ENCODE measurements around the gene MYH10. TPM values are rescaled to one million over a fixed set of nuclear protein-coding genes. Genes with fewer than 3 reads are reported as not detected.
A peak's percentile ranks its signal among the peaks of the same experiment; 100 is the strongest.

Gene MYH10
- total RNA-seq, 1 donor from 2014 or later: 29.1 TPM

DNA sequence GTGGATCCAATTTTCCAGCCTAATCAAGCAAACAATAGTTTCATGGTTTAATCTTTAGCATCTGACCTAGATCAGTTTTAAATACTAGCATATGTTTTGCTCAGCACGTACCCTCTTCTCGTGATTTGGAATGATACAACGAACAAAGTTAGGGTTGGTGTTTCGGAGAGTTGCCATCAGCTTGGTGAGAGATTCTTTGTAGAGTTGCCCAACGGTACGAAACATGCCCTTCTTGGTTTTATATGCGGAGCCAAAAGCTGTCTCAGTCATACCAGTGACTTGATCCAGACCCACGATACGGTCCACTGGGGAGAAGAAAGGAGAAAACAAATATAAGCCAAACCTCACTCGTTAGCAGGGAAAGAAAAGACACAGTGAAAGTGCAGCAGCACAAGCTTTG, 109.5 kb downstream of the MYH10 start:
- DNase-seq (ENCODE audit: missing footprints) (no peak), ATAC-seq (no peak)
- intact Hi-C loops (cut with DNase I): no loop called here

DNA sequence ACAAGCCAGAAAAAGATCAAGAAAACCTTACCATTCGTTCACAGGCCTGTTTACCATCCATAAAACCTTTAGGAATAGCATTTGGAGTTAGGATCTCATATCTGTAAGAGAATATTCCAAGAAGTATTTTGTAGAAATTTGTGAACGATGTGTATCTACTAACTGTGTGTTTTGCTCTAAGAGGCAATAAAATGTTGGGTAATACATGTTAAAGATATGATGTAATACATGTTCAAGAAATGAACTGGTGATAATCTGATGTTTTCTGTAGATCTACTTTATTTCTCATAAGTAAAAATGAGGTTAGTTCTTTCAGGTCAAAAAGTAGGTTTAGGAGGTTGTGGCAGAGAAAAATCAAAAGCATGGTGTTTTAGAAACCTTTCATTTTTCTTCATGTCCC, 111.7 kb downstream of the MYH10 start:
- no peak for ATAC-seq
- no peak for DNase-seq (ENCODE audit: missing footprints)
- intact Hi-C loops (cut with DNase I): no loop called here

DNA sequence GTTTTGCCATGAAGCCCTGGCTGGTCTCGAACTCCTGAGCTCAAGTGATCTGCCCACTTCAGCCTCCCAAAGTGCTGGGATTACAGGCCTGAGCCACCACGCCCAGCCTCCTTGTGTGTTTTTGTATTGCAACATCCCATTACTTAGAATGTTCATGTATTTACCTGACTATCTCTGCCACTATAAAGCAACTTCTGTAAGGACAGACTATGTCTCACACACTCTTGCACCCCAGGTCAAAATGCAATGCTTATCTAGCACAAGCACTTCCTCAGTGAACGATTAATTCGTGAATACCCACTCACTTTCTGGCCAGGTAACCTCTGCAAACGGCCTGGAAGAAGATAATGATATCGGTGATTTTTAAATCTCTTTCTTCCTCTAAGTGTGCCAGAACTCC, 112.2 kb downstream of the MYH10 start:
- DNase-seq (ENCODE audit: missing footprints) (no peak), ATAC-seq (no peak)
- intact Hi-C loops (cut with DNase I): no loop called here

DNA sequence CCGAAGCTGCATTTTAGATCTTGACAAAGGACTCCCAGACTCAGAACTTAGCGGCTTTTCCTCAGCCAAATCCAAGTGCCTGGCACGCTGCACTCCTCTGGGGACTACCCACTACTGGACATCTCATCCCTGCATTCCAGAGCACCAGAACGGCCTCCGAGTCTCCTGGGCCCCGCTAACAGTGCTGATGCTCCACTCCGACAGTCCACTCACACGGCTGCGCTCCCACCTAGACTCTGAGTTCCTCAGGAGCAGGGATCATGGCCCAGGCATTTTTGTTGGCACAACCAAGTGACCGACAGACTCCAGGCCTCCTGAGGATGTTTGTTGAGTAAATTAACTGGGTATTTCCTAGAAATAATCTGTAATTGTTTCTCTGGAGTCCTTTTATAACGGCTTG, 115.7 kb downstream of the MYH10 start:
- ATAC-seq (no peak), DNase-seq (ENCODE audit: missing footprints) (no peak)
- intact Hi-C loops (cut with DNase I): no loop called here

DNA sequence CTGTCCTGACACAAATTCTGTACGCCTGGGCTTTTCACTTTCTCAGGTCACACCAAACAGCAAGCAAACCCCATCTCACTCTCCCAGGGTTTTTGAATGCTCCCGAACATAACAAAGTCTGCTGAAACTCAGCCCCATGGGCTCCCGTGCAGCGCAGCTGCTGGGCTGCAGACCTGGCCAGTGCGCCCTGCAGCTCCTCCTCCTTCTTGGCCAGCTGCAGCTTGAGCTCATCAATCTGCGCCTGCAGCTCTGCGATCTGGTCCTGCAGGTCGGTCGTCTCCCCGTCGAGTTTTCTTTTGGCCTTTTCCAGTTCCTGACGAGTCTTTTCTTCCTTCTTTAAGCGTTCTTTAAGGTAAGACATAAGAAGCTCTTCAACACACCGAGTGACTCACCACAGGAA, 124.4 kb downstream of the MYH10 start:
- intact Hi-C loops (cut with DNase I): no loop called here
- ATAC-seq: peak; percentile 71
- DNase-seq (ENCODE audit: missing footprints): no peak

DNA sequence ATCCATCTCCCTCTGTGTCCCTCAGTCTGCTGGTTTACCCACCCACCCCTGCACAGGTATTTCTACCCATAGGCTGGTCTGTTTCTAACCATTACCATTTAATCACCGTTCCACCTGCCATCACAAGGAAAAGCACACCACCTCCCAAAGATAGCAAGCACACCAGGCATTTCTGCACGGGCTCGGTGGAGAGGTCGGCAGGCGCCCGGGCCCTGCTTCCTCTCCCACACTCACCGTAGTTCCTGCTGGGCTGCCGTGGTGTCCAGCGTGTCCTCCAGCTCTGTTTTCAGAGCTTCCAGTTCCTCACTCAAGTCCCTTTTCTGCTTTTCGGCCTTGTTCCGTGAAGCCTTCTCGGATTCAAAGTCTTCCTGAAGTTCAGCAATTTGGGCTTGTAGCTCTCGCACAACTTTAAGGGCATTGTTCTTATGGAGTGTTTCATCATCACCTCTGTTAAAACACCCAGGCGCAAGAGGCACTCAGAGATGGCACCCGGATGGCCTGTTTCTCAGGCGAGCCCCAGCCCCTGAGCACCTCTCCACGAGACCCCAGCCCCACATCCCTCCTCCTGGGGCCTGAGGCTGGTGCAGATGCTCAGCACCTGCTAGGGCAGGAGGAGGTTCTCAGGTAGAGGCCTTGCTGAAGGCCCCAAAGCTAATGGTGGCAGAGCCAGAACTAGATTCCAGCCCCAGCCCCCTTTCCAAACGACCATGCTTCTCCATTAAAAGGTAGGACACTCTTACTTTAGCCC, 125.9 kb downstream of the MYH10 start:
- no peak for DNase-seq (ENCODE audit: missing footprints)
- no peak for ATAC-seq
- intact Hi-C loops (cut with DNase I): no loop called here

DNA sequence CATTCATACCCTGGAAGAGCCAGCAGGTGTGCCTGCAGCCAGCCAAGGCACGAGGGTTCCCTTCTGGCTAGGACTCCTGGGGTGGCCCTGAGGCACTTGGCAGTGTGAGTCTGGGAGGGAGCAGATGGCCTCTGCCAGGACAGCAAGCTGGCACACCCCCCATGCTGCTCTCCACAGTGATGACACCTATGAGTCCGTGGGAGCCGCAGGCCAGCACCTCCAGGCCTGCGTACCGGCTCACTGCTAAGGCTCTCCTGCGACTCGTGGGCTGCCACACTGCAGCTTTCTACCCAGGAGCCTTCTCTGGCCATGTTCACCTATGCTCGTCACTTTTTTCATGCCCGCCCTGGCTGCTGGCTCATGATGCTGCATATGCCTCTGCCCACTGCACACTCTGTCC, 126.7 kb downstream of the MYH10 start:
- ATAC-seq (peak; percentile 11), DNase-seq (ENCODE audit: missing footprints) (no peak)
- intact Hi-C loops (cut with DNase I): no loop called here

DNA sequence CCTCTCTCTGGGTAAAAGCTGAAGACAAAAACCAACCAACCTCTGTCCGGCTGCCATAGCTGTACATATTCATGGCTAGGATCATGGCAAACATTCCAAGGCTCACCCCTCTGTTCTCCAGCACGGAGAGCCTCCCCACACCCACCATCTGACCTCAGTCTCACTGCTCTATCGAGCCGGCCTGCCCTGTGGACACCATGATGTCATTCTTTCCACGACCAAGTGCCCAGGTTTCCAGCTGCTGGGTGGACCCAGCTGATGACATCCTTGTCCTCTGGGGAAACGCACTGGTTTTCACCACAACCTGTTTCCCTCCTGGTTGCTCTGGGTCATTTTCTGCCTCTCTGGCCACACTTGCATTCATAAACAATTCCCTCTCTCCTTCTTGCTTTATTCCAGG, 127.2 kb downstream of the MYH10 start:
- peak; percentile 54 for ATAC-seq
- intact Hi-C loops (cut with DNase I): no loop called here

DNA sequence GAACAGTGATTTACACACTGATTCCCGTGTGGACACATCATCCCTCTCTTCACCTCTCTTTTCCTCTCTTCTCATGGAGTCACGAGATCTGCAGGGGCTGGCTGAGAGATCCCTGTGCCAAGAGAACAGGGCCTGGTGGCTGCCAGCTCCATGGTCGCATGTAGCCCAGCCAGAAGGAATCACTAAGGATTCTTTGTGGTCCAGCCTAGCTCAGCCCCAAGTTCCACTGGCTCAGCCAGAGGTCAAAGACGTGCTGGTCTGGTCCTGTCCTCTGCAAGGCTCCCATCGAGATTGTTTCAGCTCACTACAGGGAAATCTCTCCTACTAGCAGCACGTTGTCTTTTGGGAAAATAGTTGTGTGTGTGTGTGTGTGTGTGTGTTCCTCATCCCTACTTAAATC, 128.4 kb downstream of the MYH10 start:
- intact Hi-C loops (cut with DNase I): no loop called here
- DNase-seq (ENCODE audit: missing footprints): no peak
- ATAC-seq: no peak

More for the DNA sequence above, 127.2 kb downstream of the MYH10 start:
- no peak for DNase-seq (ENCODE audit: missing footprints)

DNA sequence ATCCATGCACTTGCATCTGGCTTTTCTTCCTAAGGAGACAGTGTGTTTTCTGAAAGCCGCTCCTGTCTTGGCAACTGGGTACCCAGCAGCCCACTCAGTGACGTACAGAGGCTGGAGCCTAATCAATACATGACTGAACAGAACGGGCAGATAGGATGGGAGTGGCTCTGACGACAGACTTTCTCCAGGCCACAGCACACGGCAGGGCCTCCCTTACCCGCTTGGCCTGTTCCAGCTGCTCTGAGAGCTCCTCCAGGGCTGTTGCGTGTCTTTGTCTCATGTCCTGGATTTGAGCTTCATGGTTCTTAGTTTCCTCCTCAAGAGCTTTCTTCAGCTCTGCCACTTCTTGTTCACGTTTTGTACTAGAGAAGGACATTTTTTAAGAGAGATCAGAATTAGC, 129.9 kb downstream of the MYH10 start:
- DNase-seq (ENCODE audit: missing footprints) (no peak), ATAC-seq (no peak)
- intact Hi-C loops (cut with DNase I): no loop called here

DNA sequence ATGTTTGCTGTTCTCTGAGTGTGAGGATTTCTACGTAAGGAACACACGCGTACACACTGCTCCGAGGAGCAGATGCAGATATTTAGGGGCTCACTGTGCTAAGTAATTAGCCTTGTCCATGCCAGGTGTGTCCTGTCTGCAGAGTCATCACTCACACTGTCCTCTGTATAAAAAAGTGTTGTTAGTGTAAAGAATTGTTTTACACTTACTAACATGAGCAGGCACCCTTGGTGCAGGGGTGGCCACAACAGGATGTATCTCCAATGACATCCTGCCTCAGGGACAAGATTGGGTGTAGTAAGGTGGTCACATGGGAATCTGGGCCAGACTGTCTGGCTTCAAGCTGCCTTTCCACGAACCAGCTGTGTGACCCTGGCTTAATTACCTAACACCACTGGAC, 130.9 kb downstream of the MYH10 start:
- intact Hi-C loops (cut with DNase I): no loop called here
- ATAC-seq (no peak), DNase-seq (ENCODE audit: missing footprints) (no peak)

DNA sequence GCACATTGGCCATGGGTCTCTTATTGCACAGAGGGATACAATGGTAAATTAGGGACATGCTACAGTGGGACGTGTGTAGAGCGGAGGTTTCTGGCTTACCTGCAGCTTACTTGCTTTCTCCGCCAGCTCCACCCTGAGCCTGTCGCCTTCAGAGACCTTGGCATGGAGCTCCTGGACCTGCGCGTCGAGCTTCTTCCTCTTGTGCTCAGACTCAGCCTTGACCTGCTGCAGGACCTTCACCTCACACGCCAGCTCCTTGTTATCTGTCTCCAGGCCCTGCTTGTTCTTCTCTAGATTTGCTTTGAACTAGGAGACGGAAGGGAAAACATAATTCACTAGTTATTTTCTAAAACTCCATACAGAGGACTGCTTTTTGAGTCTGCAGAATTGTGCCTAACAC, 131.4 kb downstream of the MYH10 start:
- ATAC-seq (no peak), DNase-seq (ENCODE audit: missing footprints) (no peak)
- intact Hi-C loops (cut with DNase I): no loop called here

DNA sequence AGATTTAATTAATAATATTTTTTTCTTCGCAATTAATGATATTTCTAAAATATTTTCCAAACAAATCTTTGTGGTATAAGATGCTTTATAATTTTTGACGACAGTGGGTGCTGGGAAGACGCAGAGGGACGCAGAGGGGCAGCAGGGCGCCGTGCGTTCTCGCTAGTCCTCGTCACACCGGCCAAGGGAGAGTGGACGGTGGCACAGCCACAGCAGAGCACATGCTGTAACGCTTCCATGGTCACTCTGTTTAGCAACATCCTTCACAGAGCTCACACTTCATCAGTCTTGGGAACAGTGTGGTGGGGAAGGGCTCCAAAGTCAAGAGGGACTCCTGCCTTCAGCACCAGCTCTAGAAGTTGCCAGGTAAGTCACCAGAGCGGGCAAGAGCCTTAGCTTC, 134.4 kb downstream of the MYH10 start:
- ATAC-seq (no peak), DNase-seq (ENCODE audit: missing footprints) (no peak)
- intact Hi-C loops (cut with DNase I): no loop called here

DNA sequence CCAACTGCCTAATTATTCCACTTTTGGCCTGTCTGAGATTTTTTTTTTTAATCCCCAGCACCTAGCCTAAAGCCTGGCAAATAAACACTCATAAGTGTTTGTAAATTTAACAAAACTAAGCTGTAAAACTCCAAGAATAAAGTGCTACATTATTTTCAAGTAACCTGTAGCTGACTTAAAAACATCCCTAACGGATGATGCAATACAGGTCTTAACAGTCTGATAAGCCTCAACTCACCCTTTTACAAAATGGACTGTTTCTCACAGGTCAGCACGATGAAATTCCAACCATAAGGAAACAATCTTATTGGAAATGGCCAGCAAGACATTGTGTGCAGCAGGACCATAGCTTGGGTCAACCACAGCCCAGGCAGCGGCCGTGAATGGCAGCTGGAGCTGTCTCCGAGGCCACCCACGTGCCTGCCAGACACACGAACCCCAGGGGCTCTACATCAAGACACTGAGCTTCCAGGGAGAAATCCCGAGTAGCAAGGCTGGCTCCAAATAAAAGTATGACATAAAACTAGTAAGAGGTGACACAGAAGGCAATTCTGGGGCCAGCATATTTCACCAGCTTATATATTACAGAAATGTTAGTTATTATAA, 135.9 kb downstream of the MYH10 start:
- ATAC-seq (no peak), DNase-seq (ENCODE audit: missing footprints) (no peak)
- intact Hi-C loops (cut with DNase I): no loop called here

DNA sequence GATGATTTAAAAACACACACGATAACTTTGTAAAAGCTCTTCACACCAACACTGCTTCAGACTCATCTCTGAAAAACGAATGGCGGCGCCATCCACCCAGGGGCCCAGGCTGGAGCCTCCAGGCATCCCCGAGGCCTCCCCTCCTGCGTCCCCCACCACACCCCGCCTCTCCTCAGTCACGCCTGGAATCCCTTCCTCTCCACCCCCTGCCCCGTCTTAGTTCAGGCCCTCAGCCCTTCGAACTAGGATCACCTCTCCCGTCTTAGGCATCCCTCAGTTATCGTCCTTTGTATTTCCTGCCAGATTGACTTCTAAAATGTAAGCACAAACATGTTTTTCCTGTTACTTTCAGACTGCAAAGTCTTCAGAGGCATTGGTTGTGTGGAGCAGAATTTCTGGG, 136.5 kb downstream of the MYH10 start:
- DNase-seq (ENCODE audit: missing footprints) (no peak), ATAC-seq (no peak)
- intact Hi-C loops (cut with DNase I): no loop called here

DNA sequence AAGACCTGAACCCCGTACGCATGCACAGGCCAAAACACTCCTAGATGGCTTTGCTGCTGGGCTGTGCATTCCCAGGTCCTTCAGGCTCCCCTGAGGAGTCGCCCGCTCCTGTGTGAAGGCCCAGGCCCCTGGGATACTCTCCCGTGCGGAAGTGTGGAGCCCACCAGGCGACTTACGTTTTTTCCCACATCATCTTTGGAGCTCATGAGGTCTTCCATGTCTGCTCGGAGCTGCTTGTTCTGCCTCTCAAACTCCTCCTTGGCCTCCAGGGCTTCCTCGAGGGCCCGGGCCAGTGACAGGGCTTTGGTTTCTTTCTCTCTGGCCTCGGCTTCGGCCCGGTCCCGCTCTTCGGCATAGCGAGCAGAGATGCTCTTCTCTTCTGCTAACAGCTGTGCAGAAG, 138.4 kb downstream of the MYH10 start:
- no peak for ATAC-seq
- DNase-seq (ENCODE audit: missing footprints): no peak
- intact Hi-C loops (cut with DNase I): no loop called here

DNA sequence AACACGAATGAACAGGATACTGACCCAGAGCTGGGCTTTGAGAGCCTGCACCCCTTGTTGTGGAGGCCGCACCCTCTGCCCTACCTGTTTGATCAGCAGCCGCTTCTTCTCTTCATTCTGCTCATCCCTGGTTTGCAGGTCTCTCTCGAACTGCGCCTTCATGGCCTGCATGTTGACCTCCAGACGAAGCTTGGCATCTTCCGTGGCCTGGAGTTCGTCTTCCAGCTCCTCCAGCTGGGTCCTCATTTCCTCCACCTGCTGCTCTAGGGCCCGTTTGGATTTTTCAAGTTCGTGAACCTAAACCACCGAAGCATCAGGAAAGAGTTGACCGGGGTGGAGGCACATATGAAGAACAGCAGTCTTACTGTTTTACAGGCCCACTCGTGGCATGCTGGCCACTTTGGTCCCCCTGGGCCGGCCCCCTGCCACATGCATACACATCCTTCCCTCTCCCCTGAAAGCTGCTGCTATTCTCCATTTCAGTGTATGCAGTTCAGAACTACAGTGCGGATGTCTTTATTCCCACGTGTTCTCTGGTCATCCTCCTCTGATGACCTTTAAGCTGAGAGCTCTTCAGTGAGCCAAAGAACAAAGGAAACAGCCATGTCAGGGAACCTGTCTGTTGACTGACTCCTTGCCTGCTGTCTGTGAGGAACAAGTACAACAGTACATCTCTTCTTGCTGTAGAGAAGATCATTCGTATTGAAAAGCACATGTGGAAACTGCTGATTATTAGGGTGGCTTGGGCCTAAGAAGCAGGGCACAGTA, 140.1 kb downstream of the MYH10 start:
- no peak for DNase-seq (ENCODE audit: missing footprints)
- intact Hi-C loops (cut with DNase I): no loop called here
- no peak for ATAC-seq

DNA sequence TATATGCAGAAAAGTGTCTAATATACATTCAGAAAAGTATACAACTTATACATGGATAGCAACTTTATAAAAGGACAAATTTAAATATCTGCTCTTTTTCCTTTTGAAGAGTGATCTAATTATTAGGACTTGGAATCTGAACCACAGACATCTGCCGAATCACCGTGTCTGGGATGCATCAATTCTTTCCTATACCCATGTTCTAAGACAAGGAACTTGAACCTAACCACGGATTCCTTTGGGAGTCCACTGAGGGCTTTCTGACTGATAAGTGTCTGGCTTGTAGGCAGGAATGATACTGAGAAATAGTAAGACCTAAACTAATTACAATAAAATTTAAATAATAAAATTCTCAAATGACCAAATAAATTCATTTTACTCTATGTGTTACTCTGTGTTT, 140.7 kb downstream of the MYH10 start:
- ATAC-seq: no peak
- no peak for DNase-seq (ENCODE audit: missing footprints)
- intact Hi-C loops (cut with DNase I): no loop called here

DNA sequence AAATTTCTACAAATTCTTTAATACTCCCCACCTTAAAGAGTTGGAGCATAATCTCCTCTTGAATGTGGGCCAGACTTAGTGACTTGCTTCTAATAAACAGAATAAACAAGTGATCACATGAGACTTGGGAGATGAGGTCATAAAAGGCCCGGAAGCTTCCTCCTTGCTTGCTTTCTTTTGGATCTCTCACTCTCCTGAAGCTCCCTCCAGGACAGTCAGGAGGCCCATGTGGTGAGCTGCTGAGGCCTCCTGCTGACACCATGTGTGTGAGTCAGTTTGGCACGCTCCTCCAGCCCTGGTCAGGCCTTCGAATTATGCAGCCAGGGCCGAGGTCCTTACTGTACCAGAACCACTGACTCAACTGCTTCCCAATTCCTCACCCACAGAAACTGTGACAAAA, 141.6 kb downstream of the MYH10 start:
- peak; percentile 90 for ATAC-seq
- DNase-seq (ENCODE audit: missing footprints): no peak
- intact Hi-C loops (cut with DNase I): no loop called here

DNA sequence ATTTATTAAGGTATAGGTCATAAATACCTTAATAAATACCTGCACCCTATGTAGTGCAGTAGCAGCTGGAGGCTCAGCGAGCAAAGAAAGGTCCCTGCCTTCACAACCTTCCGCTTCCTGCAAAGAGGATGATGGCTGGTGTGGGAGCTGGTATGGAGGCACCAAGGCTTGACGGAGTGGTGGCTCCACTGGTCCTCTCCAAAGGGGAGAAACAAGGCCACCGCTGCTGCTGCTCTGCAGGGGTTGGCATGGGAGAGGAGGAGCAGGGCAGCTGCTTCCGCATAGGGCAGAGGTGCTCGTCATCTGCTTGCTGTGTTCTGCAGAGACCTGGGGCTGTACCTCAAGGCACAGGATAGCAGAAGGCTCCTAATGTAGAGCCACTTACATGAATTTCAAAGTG, 142.0 kb downstream of the MYH10 start:
- no peak for DNase-seq (ENCODE audit: missing footprints)
- intact Hi-C loops (cut with DNase I): no loop called here
- no peak for ATAC-seq
